HepG2 (cell line): Measurements from ENCODE around the gene WDR35. TPM values are rescaled to one million over a fixed set of nuclear protein-coding genes. Genes with fewer than 3 reads are reported as not detected.

Experiments
- ATAC-seq: fragments of 200-7000 bp; cut with Tn5 transposase; 3 replicates; pipeline ENCODE4 v1.9.1; 2020; ENCODE audit warnings: mild to moderate bottlenecking, moderate library complexity
- BruUV-seq: library from RNA; stranded (reverse); fragments of 400-500 nt; replicated peaks from 2 replicates; lab custom pipeline; 2021; lab: Mats Ljungman, UMichigan
- CTCF ChIA-PET: fragments of 300-600 bp; formaldehyde crosslinking; extraction: SDS; loops from one replicate; lab custom pipeline; 2021; ENCODE audit warnings: low total read pairs, inconsistent platforms, low intra/inter-chr PET ratio; lab: Yijun Ruan, JAX
- POLR2A ChIA-PET: fragments of 350-600 bp; sonication (Branson Sonifier 250); formaldehyde crosslinking; loops from one replicate; lab custom pipeline; 2020; ENCODE audit warnings: antibody characterized with exemption, inconsistent platforms; lab: Yijun Ruan, JAX
- DNase-seq: peaks from one replicate; pipeline ENCODE4 v3.0.0-alpha.2; 2015; ENCODE audit warnings: low spot score
- FAIRE-seq: peaks from 3 replicates; lab custom pipeline; 2011; peaks lifted over from hg19 to GRCh38; lab: Jason Lieb, UNC
- H2AFZ ChIP-seq: one replicate; pipeline ENCODE4 v1.6.1; 2011; ENCODE audit warnings: low read length, inconsistent platforms
- H3K27ac ChIP-seq: fragments of 300-600 bp; 3 replicates; pipeline ENCODE4 v1.8.0; 2011; ENCODE audit warnings: mixed run types, mild to moderate bottlenecking, mixed read lengths, low read length, inconsistent platforms; ENCODE audit not compliant: insufficient read depth; ENCODE audit errors: extremely low read length
- H3K27me3 ChIP-seq, 2 experiments: fragments of 200-600 bp in 1 of 2; 2 replicates in 1 of 2; 3 replicates in 1 of 2; pipeline versions ENCODE4 v1.6.0 to v1.8.0; 2011; ENCODE audit warnings: low read length in 2 of 2, mild to moderate bottlenecking in 2 of 2, moderate library complexity in 2 of 2, inconsistent platforms in 1 of 2; ENCODE audit not compliant: insufficient read depth in 2 of 2, control insufficient read depth in 1 of 2
- H3K36me3 ChIP-seq, 2 experiments: fragments of 200-600 bp in 1 of 2; replicated peaks in 1 of 2; 2 replicates in 1 of 2; 3 replicates in 1 of 2; pipeline versions ENCODE4 v1.5.1 to v1.8.0; 2011; ENCODE audit warnings: low read length in 2 of 2, inconsistent platforms in 1 of 2; ENCODE audit not compliant: insufficient read depth in 2 of 2, control insufficient read depth in 1 of 2
- H3K4me1 ChIP-seq: 2 replicates; pipeline ENCODE4 v1.5.1; 2012; ENCODE audit warnings: low read length, inconsistent platforms; ENCODE audit not compliant: insufficient read depth
- H3K4me2 ChIP-seq: 2 replicates; pipeline ENCODE4 v1.6.0; 2011; ENCODE audit warnings: low read depth, low read length, inconsistent platforms
- H3K4me3 ChIP-seq, 3 experiments: fragments of 200-600 bp in 1 of 3; sonication (generic), shearing (Covaris generic) in 1 of 3; replicated peaks in 1 of 3; 2 replicates each; pipeline ENCODE4 v1.5.1; 2011 to 2016; ENCODE audit warnings: low read length in 3 of 3, inconsistent platforms in 2 of 3, low read depth in 2 of 3, mild to moderate bottlenecking in 2 of 3, control low read depth in 1 of 3, mixed read lengths in 1 of 3; ENCODE audit not compliant: insufficient read depth in 1 of 3
- H3K79me2 ChIP-seq: one replicate; pipeline ENCODE4 v1.6.1; 2011; ENCODE audit warnings: low read length, inconsistent platforms; ENCODE audit not compliant: insufficient read depth
- H3K9ac ChIP-seq: 2 replicates; pipeline ENCODE4 v1.6.0; 2011; ENCODE audit warnings: mild to moderate bottlenecking, low read depth, low read length, inconsistent platforms; ENCODE audit not compliant: insufficient read depth
- H3K9me3 ChIP-seq: 2 replicates; pipeline ENCODE4 v1.5.1; 2012; ENCODE audit warnings: mild to moderate bottlenecking, low read length
- H4K20me1 ChIP-seq: 2 replicates; pipeline ENCODE4 v1.6.0; 2011; ENCODE audit warnings: inconsistent platforms, mild to moderate bottlenecking, low read length, moderate library complexity; ENCODE audit not compliant: insufficient read depth
- MNT ChIP-seq: fragments of 450-650 bp; IDR thresholded peaks from 2 replicates; pipeline ENCODE4 v1.6.1; 2016
- SIN3A ChIP-seq: IDR thresholded peaks from 2 replicates; pipeline ENCODE4 v1.6.1; 2011; ENCODE audit warnings: low read depth, mild to moderate bottlenecking, control low read depth, low read length, borderline replicate concordance
- SRSF1 ChIP-seq: fragments of 200-400 bp; formaldehyde crosslinking; optimal IDR thresholded peaks from 2 replicates; pipeline ENCODE3; 2017; ENCODE audit warnings: mild to moderate bottlenecking, low read depth, low read length, moderate library complexity
- ZMYM4 ChIP-seq: sonication (generic); formaldehyde crosslinking; IDR thresholded peaks from 2 replicates; pipeline ENCODE4 v1.8.1; 2023; ENCODE audit warnings: mild to moderate bottlenecking, missing genetic modification reagents
- ZNF138 ChIP-seq: sonication (generic); formaldehyde crosslinking; IDR thresholded peaks from 2 replicates; pipeline ENCODE4 v1.5.0; 2020; ENCODE audit warnings: mild to moderate bottlenecking, low read depth, missing genetic modification reagents
- WGBS: methylation state at CpG from one replicate; pipeline ENCODE4 v1.1.6; 2017; ENCODE audit warnings: low lambda C conversion rate; 5-methylcytosine and 5-hydroxymethylcytosine counted together
- in situ Hi-C: cut with HindIII; loops from 2 replicates; pipeline ENCODE4 v1.10.0; 2017; ENCODE audit warnings: low pct_unique_long_range_greater_than_20kb; ENCODE audit not compliant: extremely low pct_ligation_motif_present
- intact Hi-C: fragments of 100-400 bp; cut with micrococcal nuclease; formaldehyde crosslinking; loops from one replicate; pipeline ENCODE4 v1.10.0; 2022; ENCODE audit not compliant: unreplicated experiment
- polyA plus RNA-seq, 8 experiments: library from polyadenylated mRNA; depleted of rRNA in 3 of 8; stranded (reverse) in 7 of 8; unstranded in 1 of 8; fragments of >200 nt; fragmentation: Illumina TruSeq in 4 of 8; extraction: Trizol in 4 of 8; gene quantifications; 2 replicates each; pipeline versions ENCODE4 v1.2.1 to v1.2.3, GENCODE V29; 2011 to 2016; ENCODE audit warnings: low read depth in 4 of 8, missing spikeins in 1 of 8, mixed read lengths in 1 of 8; ENCODE audit not compliant: insufficient read depth in 1 of 8
- total RNA-seq, 5 experiments: library from RNA; depleted of rRNA; stranded (reverse); fragments of >200 nt; fragmentation: Illumina TruSeq; extraction: Trizol; gene quantifications; 2 replicates each; pipeline ENCODE4 v1.2.3, GENCODE V29; 2016; ENCODE audit warnings: low read depth in 1 of 5

WDR35 gene
- total and polyA plus RNA-seq, 2 of the 13 experiments (the other 11 are each of a cell fraction or from before 2014, with no cell fraction given), result 11.1 to 19.6 TPM

- CTCF ChIA-PET, result no interaction called here
- FAIRE-seq (no peak), ATAC-seq (no peak), DNase-seq (no peak)
- Histone ChIP-seq H3K9ac (no peak overlapping the region), H3K27ac (no peak overlapping the region), H3K27me3 (no peaks in the 10 kb centered on the region), H3K9me3 (no peaks in the 10 kb centered on the region), H3K4me2 (no peak overlapping the region), H2AFZ (no peak overlapping the region), H4K20me1 (no peaks in the 10 kb centered on the region), H3K4me3 (no peak overlapping the region), H3K4me1 (no peaks in the 10 kb centered on the region), H3K79me2 (no peaks in the 10 kb centered on the region), H3K36me3 (no peaks in the 10 kb centered on the region)
- intact Hi-C loops, result no loop called here
- no peak for TF ChIP-seq SIN3A
- TF ChIP-seq MNT, result peak; percentile 30; the same call in 1 of the 2 replicates
- in situ Hi-C loops, result no loop called here
- 91% methylated on average over 8 of the region's 8 CpGs for WGBS
- no TSS peak for BruUV-seq
- POLR2A ChIA-PET, result interaction anchor here (1.2 kb wide), 1 partner anchor 17 kb away, joined by 3 read pairs; no protein-coding TSS in a partner anchor
Observed at GRCh38 chr2:19883971-19884720, 105.8 kb downstream of the WDR35 start.

- Histone ChIP-seq H3K4me1 (no peaks in the 10 kb centered on the region), H3K9me3 (no peaks in the 10 kb centered on the region), H3K4me2 (no peak overlapping the region), H3K27ac (no peak overlapping the region), H3K9ac (no peak overlapping the region), H3K79me2 (no peaks in the 10 kb centered on the region), H4K20me1 (no peaks in the 10 kb centered on the region), H3K27me3 (no peaks in the 10 kb centered on the region), H3K4me3 (no peak overlapping the region), H2AFZ (no peak overlapping the region), H3K36me3 (no peaks in the 10 kb centered on the region)
- DNase-seq (no peak), FAIRE-seq (no peak), ATAC-seq (no peak)
- POLR2A ChIA-PET, result interaction anchor here (1.2 kb wide), 1 partner anchor 18 kb away, joined by 3 read pairs; no protein-coding TSS in a partner anchor
- intact Hi-C loops, result no loop called here
- in situ Hi-C loops, result no loop called here
- TF ChIP-seq ZNF138 (CRISPR knock-in tag) (no peak), ZMYM4 (no peak), SRSF1 (no peak)
- CTCF ChIA-PET, result no interaction called here
- 11% methylated on average over 2 of the region's 2 CpGs for whole genome bisulfite sequencing
- BruUV-seq, result no TSS peak
Observed at GRCh38 chr2:19883486-19883885, 106.4 kb downstream of the WDR35 start.
